ENCODE results near the gene RPS3A. TPM values are rescaled to one million over a fixed set of nuclear protein-coding genes. Genes with fewer than 3 reads are reported as not detected.

The RPS3A gene
- 2,280 and 2,755 TPM in 2 replicates for total RNA-seq

GRCh38 chr4:151099229-151099975 lies at the start of gene RPS3A:
Gene RPS3A (plus strand): TSS chr4:151099628. CDS start chr4:151099653, 25 bp downstream.

Other genes starting within 250 kb of the RPS3A start
- gene LRBA, start 84.3 kb upstream of the RPS3A start, total RNA-seq = 27.6 and 28.6 TPM in 2 replicates
- gene PRSS48, start 177.5 kb downstream of the RPS3A start, total RNA-seq = not detected in 2 replicates
- gene SH3D19, start 226.0 kb downstream of the RPS3A start, total RNA-seq = 29.2 and 35.9 TPM in 2 replicates